HG02981 (cell line): ENCODE results near the gene RBP2.

Experiments used
- ATAC-seq: cut with Tn5 transposase; IDR thresholded peaks from one replicate; pipeline ENCODE4 v1.9.1; 2021; ENCODE audit warnings: mild to moderate bottlenecking, moderate library complexity; ENCODE audit not compliant: unreplicated experiment

RBP2 gene

GRCh38 chr3:139482206-139482605 lies 5.9 kb upstream of the RBP2 start:
- ATAC-seq = no peak

- no peak for ATAC-seq
These were observed 4.8 kb upstream of the RBP2 start for GRCh38 chr3:139481116-139481515.

GRCh38 chr3:139480585-139480984 lies 4.3 kb upstream of the RBP2 start:
- ATAC-seq = no peak

GRCh38 chr3:139477710-139478640 lies 1.7 kb upstream of the RBP2 start:
- ATAC-seq = no peak

- no peak for ATAC-seq
These were observed 3.1 kb downstream of the RBP2 start for GRCh38 chr3:139473155-139473771.

GRCh38 chr3:139472380-139473010 lies 3.8 kb downstream of the RBP2 start:
- no peak for ATAC-seq

- ATAC-seq = no peak
These were observed 6.1 kb downstream of the RBP2 start for GRCh38 chr3:139470199-139470598.

GRCh38 chr3:139468399-139468798 lies 7.9 kb downstream of the RBP2 start:
- no peak for ATAC-seq

GRCh38 chr3:139466360-139466759 lies 10.0 kb downstream of the RBP2 start:
- ATAC-seq = no peak

GRCh38 chr3:139465636-139466035 lies 10.7 kb downstream of the RBP2 start:
- no peak for ATAC-seq

GRCh38 chr3:139463466-139463865 lies 12.8 kb downstream of the RBP2 start:
- no peak for ATAC-seq

GRCh38 chr3:139460529-139460928 lies 15.8 kb downstream of the RBP2 start:
- no peak for ATAC-seq

- ATAC-seq = no peak
These were observed 16.2 kb downstream of the RBP2 start for GRCh38 chr3:139460076-139460475.

GRCh38 chr3:139458348-139458747 lies 18.0 kb downstream of the RBP2 start:
- no peak for ATAC-seq

GRCh38 chr3:139457066-139457465 lies 19.2 kb downstream of the RBP2 start:
- no peak for ATAC-seq

- ATAC-seq = no peak
These were observed 19.9 kb downstream of the RBP2 start for GRCh38 chr3:139456386-139456785.

GRCh38 chr3:139455855-139456254 lies 20.5 kb downstream of the RBP2 start:
- peak; percentile 67 for ATAC-seq

- no peak for ATAC-seq
These were observed 21.1 kb downstream of the RBP2 start for GRCh38 chr3:139455206-139455605.

- no peak for ATAC-seq
These were observed 22.0 kb downstream of the RBP2 start for GRCh38 chr3:139454346-139454745.

GRCh38 chr3:139450159-139450558 lies 26.2 kb downstream of the RBP2 start:
- ATAC-seq = no peak

GRCh38 chr3:139449566-139449965 lies 26.8 kb downstream of the RBP2 start:
- ATAC-seq = no peak

GRCh38 chr3:139448104-139448503 lies 28.2 kb downstream of the RBP2 start:
- no peak for ATAC-seq
